GM19395 (cell line): ENCODE results near the gene RPS6KA3.

Experiments
- ATAC-seq: cut with Tn5 transposase; IDR thresholded peaks from one replicate; pipeline ENCODE4 v1.9.1; 2021; ENCODE audit warnings: mild to moderate bottlenecking, moderate library complexity; ENCODE audit not compliant: unreplicated experiment

RPS6KA3 gene

GRCh38 chrX:20266810-20267606, at the start of gene RPS6KA3:
RPS6KA3 (minus strand) TSS chrX:20266909; CDS start chrX:20266632, 277 bp downstream.
- ATAC-seq: peak; percentile 76

DNA sequence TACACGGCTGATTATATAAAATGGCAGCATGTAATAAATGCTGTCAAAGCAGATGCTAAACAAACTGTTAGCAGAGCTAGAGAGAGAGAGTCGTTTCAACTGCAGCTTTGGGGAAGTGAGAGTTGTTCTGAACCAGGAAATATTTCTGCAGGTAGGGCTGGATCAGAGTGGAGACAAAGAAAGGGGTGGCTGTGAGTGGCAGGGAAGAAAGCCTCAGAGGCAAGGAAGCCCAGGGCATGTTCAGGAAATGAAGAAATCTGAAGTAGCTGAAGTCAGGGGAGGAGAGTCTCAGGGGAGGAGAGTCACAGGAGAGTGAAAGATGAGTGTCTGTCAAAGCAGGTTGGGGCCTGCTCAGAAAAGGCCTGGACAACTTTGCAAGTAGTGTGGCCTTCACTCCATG, 48.4 kb upstream of the RPS6KA3 start:
- peak; percentile 85 for ATAC-seq

- ATAC-seq: no peak
These were observed 47.2 kb upstream of the RPS6KA3 start for GRCh38 chrX:20313899-20314298.

GRCh38 chrX:20312018-20312417, 45.3 kb upstream of the RPS6KA3 start:
- no peak for ATAC-seq

DNA sequence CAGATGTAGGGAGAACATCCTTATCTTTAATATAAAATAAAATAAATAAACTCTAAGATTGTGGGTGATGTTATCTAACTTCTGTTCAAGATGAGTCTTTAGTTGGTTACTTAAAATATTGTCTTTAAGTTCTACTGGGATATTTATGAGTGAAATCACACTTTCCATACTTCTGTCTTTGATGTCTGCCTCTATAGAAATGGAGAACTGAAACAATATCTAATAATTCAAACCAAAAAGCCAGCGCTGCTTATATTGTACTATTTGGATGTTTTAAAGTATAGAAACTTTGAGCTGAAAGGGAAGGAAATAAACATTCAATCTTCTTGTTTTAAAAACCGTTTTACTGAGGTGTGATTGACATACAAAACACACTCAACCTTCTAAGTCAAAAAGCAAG, 44.8 kb upstream of the RPS6KA3 start:
- no peak for ATAC-seq

- ATAC-seq: no peak
These were observed 43.1 kb upstream of the RPS6KA3 start for GRCh38 chrX:20309806-20310205.

DNA sequence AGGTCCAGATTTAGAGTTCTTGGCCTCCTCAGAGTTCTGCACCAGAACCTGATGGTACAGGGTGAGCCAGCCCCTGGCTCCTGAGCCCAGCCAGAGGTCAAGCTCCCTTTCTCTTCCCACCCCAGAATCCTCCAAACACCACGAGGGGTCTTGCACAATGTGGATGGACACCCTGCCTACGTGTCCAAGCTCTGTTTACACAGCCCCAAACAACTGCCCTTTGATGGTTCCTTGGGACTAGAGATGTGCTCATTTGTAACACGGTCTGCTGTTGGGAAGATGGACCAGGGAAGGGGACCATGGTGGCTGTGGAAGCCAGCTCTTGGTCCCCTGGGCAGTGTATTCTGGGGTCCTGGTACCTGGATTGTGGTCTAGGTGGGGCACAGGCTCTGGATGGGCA, 40.0 kb upstream of the RPS6KA3 start:
- no peak for ATAC-seq

GRCh38 chrX:20300822-20301221, 34.1 kb upstream of the RPS6KA3 start:
- ATAC-seq: no peak

GRCh38 chrX:20294957-20295356, 28.2 kb upstream of the RPS6KA3 start:
- no peak for ATAC-seq

DNA sequence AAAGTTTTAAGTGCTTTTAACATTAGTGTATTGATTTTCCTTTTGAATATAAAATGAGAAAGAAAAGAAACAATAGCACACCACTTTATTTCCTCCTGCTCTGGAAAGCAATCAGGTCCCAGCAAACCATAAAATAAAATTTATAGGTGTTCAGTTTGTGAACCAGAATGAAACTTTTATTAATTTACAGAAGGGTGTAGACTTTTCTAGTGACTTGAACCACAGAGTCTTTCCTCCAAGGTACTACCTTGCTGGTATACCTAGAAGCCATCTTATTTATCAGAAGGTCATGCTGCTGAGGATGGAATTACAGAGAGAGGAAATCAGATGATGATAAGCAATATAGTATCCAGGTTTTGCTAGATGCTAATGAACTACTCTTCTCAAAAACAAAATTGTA, 27.6 kb upstream of the RPS6KA3 start:
- ATAC-seq: no peak

- no peak for ATAC-seq
These were observed 18.8 kb upstream of the RPS6KA3 start for GRCh38 chrX:20285511-20285910.

GRCh38 chrX:20284992-20285391, 18.3 kb upstream of the RPS6KA3 start:
- ATAC-seq: no peak

DNA sequence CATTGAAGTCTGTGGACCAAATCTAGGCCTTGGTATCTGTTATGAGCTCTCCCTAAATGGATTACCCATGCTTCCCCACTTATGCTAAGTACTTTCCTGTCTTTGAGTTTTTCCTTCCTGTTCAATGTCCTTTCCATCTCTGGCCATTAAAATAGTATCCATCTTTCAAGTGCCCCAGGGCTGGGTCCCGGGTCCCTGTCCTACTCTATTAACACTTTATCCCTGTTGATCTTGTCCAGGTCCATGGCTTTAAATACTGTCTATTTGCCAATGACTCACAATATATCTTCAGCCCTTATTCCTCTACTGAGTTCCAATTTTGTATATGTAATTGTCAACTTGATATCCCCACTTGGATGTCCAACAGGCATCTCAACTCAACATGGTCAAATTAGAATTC, 17.7 kb upstream of the RPS6KA3 start:
- no peak for ATAC-seq

GRCh38 chrX:20280938-20281337, 14.2 kb upstream of the RPS6KA3 start:
- ATAC-seq: no peak

- no peak for ATAC-seq
These were observed 7.4 kb upstream of the RPS6KA3 start for GRCh38 chrX:20274121-20274520.

DNA sequence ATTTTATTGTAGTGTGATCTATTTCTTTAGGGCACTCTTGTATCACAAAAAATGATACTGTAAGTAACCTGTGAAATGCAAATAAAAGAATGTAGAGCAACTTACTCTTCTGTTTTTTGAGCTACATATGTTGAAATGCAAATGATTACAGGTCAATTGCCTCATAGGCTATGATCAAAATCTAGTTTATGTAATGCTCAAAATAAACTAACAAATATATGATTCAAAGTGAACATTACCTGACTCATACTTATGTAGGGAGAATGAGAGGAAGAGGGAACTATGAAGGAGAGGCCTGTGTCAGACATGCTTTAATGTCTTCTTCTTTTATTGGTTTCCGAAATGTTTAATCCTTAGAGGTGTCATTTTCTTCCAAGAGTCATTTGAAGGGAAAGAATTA, 5.0 kb upstream of the RPS6KA3 start:
- no peak for ATAC-seq

- no peak for ATAC-seq
These were observed 4.5 kb upstream of the RPS6KA3 start for GRCh38 chrX:20271186-20271585.

- no peak for ATAC-seq
These were observed 3.8 kb upstream of the RPS6KA3 start for GRCh38 chrX:20270562-20270890.

- no peak for ATAC-seq
These were observed 3.3 kb upstream of the RPS6KA3 start for GRCh38 chrX:20269848-20270561.

DNA sequence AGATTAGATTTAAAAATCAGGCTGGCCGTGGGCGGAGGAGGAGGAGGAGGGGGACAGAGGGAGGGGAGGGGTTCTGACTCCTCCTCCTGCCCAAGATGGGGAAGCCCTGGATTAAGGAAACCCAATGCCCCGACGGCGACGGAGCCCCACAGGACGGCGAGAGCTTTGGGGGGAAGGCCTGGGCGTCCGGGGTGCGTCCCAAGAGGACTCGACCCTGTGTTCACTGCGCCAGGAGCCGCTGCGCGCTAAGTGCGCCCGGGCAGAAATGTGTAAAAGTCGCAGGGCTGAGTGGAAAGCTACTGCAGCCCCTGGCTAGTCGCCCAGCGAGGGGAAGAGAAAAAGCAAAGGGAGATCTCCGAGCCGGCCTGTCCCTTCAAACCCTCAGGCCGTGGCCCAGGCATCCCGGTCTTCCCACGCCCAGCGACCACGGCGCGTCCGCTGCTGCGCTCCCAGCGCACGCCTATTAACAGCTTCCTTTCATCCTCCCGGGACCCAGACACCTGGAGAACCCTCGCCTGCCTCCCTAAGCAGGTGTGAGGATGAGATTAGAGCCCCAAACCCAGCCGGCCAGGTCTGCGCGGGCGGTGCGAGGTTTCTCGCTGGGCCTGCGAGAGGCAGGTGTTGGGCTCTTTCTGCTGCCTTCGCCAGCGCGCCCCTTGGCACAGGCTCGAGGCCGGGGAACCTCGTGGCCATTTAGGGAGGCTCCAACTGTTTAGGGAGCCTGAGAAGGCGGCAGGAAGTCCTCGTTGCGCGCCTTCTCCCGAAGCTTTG, 1.4 kb upstream of the RPS6KA3 start:
- no peak for ATAC-seq

DNA sequence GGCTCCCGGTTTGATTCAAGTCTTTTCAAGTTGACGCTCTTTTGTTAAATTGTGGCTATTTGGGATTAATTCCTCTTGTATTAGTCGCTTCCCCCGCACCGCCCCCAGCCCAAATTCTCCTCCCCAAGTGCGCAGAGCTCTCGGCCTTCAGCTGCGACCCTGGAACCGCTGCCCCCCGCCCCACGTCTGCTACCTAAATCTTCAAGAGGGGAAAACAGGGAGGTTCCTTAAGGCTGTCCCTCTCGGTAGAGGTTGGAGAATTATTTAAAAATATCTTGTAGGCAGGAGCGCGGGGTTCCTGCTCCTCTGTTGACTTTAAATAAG, 860 bp upstream of the RPS6KA3 start:
- no peak for ATAC-seq
